K562 (cell line): Measurements from ENCODE around the gene CCDC117. TPM values are rescaled to one million over a fixed set of nuclear protein-coding genes. Genes with fewer than 3 reads are reported as not detected.

ENCODE experiments used
- DEAF1 ChIP-seq: fragments of 450-650 bp; formaldehyde crosslinking; IDR thresholded peaks from 2 replicates; pipeline ENCODE4 v1.4.0; 2020; ENCODE audit warnings: mild to moderate bottlenecking, moderate library complexity
- OTX1 ChIP-seq: fragments of 450-650 bp; formaldehyde crosslinking; IDR thresholded peaks from 2 replicates; pipeline ENCODE4 v1.4.0; 2022; ENCODE audit warnings: mild to moderate bottlenecking
- POLR2G ChIP-seq: fragments of 200-400 bp; formaldehyde crosslinking; IDR thresholded peaks from 2 replicates; pipeline ENCODE4 v1.6.1; 2017; ENCODE audit warnings: low read depth, mild to moderate bottlenecking, antibody characterized with exemption, low read length, moderate library complexity
- RBM17 ChIP-seq: fragments of 200-400 bp; formaldehyde crosslinking; IDR thresholded peaks from 2 replicates; pipeline ENCODE4 v1.6.1; 2017; ENCODE audit warnings: low read depth, mild to moderate bottlenecking, low read length, borderline replicate concordance
- SIRT6 ChIP-seq: IDR thresholded peaks from one replicate; pipeline ENCODE4 v1.6.1; 2012; ENCODE audit warnings: low read depth, mild to moderate bottlenecking, control low read depth, inconsistent platforms, low read length, moderate library complexity
- ZNF217 ChIP-seq: sonication (generic); formaldehyde crosslinking; IDR thresholded peaks from 2 replicates; pipeline ENCODE4 v1.8.0; 2022; ENCODE audit warnings: mild to moderate bottlenecking, missing genetic modification reagents
- polyA plus RNA-seq, 8 experiments: library from polyadenylated mRNA; depleted of rRNA in 4 of 8; stranded (reverse) in 5 of 8; unstranded in 3 of 8; fragments of >200 nt; fragmentation: Nextera tagmentation in 2 of 8; fragmentation: Illumina TruSeq in 1 of 8; extraction: Ambion mirVana in 2 of 8; extraction: Trizol in 1 of 8; gene quantifications; 2 replicates each; pipeline versions ENCODE4 v1.2.1 to v1.2.3, GENCODE V29; 2011 to 2014; ENCODE audit warnings: inconsistent platforms in 1 of 8, missing spikeins in 1 of 8
- total RNA-seq, 7 experiments: library from RNA; depleted of rRNA in 6 of 7; stranded (reverse); fragments of >200 nt in 6 of 7; fragmentation: Illumina TruSeq in 2 of 7; extraction: Trizol in 2 of 7; gene quantifications; 2 replicates each; pipeline versions ENCODE4 v1.2.1 to v1.2.3, GENCODE V29; 2011 to 2021; ENCODE audit warnings: low replicate concordance in 1 of 7
- TF ChIP-seq, protein P1 (sequence below): sonication (generic); formaldehyde crosslinking; IDR thresholded peaks from 2 replicates; pipeline ENCODE4 v1.8.1; 2023; ENCODE audit warnings: mild to moderate bottlenecking, missing genetic modification reagents
- TF ChIP-seq, protein P2 (sequence below): IDR thresholded peaks from 2 replicates; pipeline ENCODE4 v1.6.1; 2014; ENCODE audit warnings: antibody characterized with exemption
- TF ChIP-seq, protein P3 (sequence below): fragments of 200-600 bp; sonication (generic); IDR thresholded peaks from one replicate; pipeline ENCODE4 v1.6.1; 2012; ENCODE audit warnings: mild to moderate bottlenecking, low read depth, low read length, inconsistent platforms

Gene CCDC117
- total and polyA plus RNA-seq, 9 of the 15 experiments (the other 6 are each of a cell fraction or from before 2014, with no cell fraction given), result 5.7 to 23.3 (median 15.8) TPM

- TF ChIP-seq, protein P1, sequence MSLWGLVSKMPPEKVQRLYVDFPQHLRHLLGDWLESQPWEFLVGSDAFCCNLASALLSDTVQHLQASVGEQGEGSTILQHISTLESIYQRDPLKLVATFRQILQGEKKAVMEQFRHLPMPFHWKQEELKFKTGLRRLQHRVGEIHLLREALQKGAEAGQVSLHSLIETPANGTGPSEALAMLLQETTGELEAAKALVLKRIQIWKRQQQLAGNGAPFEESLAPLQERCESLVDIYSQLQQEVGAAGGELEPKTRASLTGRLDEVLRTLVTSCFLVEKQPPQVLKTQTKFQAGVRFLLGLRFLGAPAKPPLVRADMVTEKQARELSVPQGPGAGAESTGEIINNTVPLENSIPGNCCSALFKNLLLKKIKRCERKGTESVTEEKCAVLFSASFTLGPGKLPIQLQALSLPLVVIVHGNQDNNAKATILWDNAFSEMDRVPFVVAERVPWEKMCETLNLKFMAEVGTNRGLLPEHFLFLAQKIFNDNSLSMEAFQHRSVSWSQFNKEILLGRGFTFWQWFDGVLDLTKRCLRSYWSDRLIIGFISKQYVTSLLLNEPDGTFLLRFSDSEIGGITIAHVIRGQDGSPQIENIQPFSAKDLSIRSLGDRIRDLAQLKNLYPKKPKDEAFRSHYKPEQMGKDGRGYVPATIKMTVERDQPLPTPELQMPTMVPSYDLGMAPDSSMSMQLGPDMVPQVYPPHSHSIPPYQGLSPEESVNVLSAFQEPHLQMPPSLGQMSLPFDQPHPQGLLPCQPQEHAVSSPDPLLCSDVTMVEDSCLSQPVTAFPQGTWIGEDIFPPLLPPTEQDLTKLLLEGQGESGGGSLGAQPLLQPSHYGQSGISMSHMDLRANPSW (CRISPR knock-in tag), result no peak
- TF ChIP-seq ZNF217 (CRISPR knock-in tag) (no peak), POLR2G (no peak), DEAF1 (no peak), SIRT6 (no peak), OTX1 (CRISPR knock-in tag) (no peak), RBM17 (no peak)
- TF ChIP-seq, protein P2, sequence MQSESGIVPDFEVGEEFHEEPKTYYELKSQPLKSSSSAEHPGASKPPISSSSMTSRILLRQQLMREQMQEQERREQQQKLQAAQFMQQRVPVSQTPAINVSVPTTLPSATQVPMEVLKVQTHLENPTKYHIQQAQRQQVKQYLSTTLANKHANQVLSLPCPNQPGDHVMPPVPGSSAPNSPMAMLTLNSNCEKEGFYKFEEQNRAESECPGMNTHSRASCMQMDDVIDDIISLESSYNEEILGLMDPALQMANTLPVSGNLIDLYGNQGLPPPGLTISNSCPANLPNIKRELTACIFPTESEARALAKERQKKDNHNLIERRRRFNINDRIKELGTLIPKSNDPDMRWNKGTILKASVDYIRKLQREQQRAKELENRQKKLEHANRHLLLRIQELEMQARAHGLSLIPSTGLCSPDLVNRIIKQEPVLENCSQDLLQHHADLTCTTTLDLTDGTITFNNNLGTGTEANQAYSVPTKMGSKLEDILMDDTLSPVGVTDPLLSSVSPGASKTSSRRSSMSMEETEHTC, result no peak
- TF ChIP-seq, protein P3, sequence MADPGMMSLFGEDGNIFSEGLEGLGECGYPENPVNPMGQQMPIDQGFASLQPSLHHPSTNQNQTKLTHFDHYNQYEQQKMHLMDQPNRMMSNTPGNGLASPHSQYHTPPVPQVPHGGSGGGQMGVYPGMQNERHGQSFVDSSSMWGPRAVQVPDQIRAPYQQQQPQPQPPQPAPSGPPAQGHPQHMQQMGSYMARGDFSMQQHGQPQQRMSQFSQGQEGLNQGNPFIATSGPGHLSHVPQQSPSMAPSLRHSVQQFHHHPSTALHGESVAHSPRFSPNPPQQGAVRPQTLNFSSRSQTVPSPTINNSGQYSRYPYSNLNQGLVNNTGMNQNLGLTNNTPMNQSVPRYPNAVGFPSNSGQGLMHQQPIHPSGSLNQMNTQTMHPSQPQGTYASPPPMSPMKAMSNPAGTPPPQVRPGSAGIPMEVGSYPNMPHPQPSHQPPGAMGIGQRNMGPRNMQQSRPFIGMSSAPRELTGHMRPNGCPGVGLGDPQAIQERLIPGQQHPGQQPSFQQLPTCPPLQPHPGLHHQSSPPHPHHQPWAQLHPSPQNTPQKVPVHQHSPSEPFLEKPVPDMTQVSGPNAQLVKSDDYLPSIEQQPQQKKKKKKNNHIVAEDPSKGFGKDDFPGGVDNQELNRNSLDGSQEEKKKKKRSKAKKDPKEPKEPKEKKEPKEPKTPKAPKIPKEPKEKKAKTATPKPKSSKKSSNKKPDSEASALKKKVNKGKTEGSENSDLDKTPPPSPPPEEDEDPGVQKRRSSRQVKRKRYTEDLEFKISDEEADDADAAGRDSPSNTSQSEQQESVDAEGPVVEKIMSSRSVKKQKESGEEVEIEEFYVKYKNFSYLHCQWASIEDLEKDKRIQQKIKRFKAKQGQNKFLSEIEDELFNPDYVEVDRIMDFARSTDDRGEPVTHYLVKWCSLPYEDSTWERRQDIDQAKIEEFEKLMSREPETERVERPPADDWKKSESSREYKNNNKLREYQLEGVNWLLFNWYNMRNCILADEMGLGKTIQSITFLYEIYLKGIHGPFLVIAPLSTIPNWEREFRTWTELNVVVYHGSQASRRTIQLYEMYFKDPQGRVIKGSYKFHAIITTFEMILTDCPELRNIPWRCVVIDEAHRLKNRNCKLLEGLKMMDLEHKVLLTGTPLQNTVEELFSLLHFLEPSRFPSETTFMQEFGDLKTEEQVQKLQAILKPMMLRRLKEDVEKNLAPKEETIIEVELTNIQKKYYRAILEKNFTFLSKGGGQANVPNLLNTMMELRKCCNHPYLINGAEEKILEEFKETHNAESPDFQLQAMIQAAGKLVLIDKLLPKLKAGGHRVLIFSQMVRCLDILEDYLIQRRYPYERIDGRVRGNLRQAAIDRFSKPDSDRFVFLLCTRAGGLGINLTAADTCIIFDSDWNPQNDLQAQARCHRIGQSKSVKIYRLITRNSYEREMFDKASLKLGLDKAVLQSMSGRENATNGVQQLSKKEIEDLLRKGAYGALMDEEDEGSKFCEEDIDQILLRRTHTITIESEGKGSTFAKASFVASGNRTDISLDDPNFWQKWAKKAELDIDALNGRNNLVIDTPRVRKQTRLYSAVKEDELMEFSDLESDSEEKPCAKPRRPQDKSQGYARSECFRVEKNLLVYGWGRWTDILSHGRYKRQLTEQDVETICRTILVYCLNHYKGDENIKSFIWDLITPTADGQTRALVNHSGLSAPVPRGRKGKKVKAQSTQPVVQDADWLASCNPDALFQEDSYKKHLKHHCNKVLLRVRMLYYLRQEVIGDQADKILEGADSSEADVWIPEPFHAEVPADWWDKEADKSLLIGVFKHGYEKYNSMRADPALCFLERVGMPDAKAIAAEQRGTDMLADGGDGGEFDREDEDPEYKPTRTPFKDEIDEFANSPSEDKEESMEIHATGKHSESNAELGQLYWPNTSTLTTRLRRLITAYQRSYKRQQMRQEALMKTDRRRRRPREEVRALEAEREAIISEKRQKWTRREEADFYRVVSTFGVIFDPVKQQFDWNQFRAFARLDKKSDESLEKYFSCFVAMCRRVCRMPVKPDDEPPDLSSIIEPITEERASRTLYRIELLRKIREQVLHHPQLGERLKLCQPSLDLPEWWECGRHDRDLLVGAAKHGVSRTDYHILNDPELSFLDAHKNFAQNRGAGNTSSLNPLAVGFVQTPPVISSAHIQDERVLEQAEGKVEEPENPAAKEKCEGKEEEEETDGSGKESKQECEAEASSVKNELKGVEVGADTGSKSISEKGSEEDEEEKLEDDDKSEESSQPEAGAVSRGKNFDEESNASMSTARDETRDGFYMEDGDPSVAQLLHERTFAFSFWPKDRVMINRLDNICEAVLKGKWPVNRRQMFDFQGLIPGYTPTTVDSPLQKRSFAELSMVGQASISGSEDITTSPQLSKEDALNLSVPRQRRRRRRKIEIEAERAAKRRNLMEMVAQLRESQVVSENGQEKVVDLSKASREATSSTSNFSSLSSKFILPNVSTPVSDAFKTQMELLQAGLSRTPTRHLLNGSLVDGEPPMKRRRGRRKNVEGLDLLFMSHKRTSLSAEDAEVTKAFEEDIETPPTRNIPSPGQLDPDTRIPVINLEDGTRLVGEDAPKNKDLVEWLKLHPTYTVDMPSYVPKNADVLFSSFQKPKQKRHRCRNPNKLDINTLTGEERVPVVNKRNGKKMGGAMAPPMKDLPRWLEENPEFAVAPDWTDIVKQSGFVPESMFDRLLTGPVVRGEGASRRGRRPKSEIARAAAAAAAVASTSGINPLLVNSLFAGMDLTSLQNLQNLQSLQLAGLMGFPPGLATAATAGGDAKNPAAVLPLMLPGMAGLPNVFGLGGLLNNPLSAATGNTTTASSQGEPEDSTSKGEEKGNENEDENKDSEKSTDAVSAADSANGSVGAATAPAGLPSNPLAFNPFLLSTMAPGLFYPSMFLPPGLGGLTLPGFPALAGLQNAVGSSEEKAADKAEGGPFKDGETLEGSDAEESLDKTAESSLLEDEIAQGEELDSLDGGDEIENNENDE, result no peak
Observed at GRCh38 chr22:28801845-28802594, 29.5 kb downstream of the CCDC117 start (continued).
